Endometrium (tissue), 2 donors: ENCODE results near the gene HEATR1.
"Not testable (repeated sequence)": the region's sequence is repeated elsewhere in the genome, so short reads cannot be mapped to it uniquely, and the experiment has no call there.

Source experiments
- FAIRE-seq: peaks from 2 replicates; lab custom pipeline; 2012; peaks lifted over from hg19 to GRCh38; lab: Jason Lieb, UNC
- donor health status: control.
- donor health status: control.

HEATR1 gene

GRCh38 chr1:236603991-236604904 lies at the start of gene HEATR1:
HEATR1 (minus strand) TSS chr1:236604516; CDS start chr1:236604095, 421 bp downstream.
- FAIRE-seq, result peak; percentile 94

GRCh38 chr1:236645016-236645680 lies 40.8 kb upstream of the HEATR1 start:
- FAIRE-seq, result no peak

GRCh38 chr1:236642763-236643162 lies 38.4 kb upstream of the HEATR1 start:
- no peak for FAIRE-seq

GRCh38 chr1:236639686-236640085 lies 35.4 kb upstream of the HEATR1 start:
- no peak for FAIRE-seq

GRCh38 chr1:236638945-236639344 lies 34.6 kb upstream of the HEATR1 start:
- FAIRE-seq, result no peak

- no peak for FAIRE-seq
These were observed 31.7 kb upstream of the HEATR1 start for GRCh38 chr1:236636017-236636416.

- no peak for FAIRE-seq
These were observed 23.6 kb upstream of the HEATR1 start for GRCh38 chr1:236627727-236628408.

GRCh38 chr1:236623371-236624166 lies 19.3 kb upstream of the HEATR1 start:
- no peak for FAIRE-seq

- FAIRE-seq, result no peak
These were observed 18.1 kb upstream of the HEATR1 start for GRCh38 chr1:236622407-236622806.

GRCh38 chr1:236619398-236619797 lies 15.1 kb upstream of the HEATR1 start:
- no peak for FAIRE-seq

- FAIRE-seq, result no peak
These were observed 14.2 kb upstream of the HEATR1 start for GRCh38 chr1:236618507-236618906.

- FAIRE-seq, result no peak
These were observed 11.3 kb upstream of the HEATR1 start for GRCh38 chr1:236615399-236616148.

GRCh38 chr1:236612349-236612748 lies 8.0 kb upstream of the HEATR1 start:
- no peak for FAIRE-seq

GRCh38 chr1:236608930-236609726 lies 4.8 kb upstream of the HEATR1 start:
- FAIRE-seq, result peak; percentile 91

GRCh38 chr1:236607597-236607996 lies 3.3 kb upstream of the HEATR1 start:
- FAIRE-seq, result not testable (repeated sequence)

GRCh38 chr1:236604905-236605806 lies 840 bp upstream of the HEATR1 start:
- FAIRE-seq, result no peak

GRCh38 chr1:236602171-236602570 lies 2.1 kb downstream of the HEATR1 start:
- FAIRE-seq, result no peak

- FAIRE-seq, result no peak
These were observed 13.7 kb downstream of the HEATR1 start for GRCh38 chr1:236590553-236591150.

- no peak for FAIRE-seq
These were observed 14.8 kb downstream of the HEATR1 start for GRCh38 chr1:236589531-236589930.
